Osteoblast (primary cell): ENCODE data around the gene CFAP77. TPM values are rescaled to one million over a fixed set of nuclear protein-coding genes. Genes with fewer than 3 reads are reported as not detected.

Experiments
- DNase-seq: peaks from one replicate; pipeline ENCODE4 v3.0.0; 2011; ENCODE audit warnings: low spot score, mixed read lengths; ENCODE audit not compliant: insufficient read length; ENCODE audit errors: missing footprints
- H2AFZ ChIP-seq: 2 replicates; pipeline ENCODE4 v1.6.0; 2011; ENCODE audit warnings: mild to moderate bottlenecking, low read length
- H3K27ac ChIP-seq: 2 replicates; pipeline ENCODE4 v1.5.1; 2011; ENCODE audit warnings: mild to moderate bottlenecking, low read depth, low read length, moderate library complexity
- H3K27me3 ChIP-seq: 2 replicates; pipeline ENCODE4 v1.6.0; 2012; ENCODE audit warnings: mild to moderate bottlenecking, control low read depth, inconsistent platforms, low read length, moderate library complexity; ENCODE audit not compliant: insufficient read depth
- H3K36me3 ChIP-seq: 2 replicates; pipeline ENCODE4 v1.5.1; 2011; ENCODE audit warnings: mild to moderate bottlenecking, low read length, control low read depth, moderate library complexity; ENCODE audit not compliant: insufficient read depth
- H3K4me1 ChIP-seq: 2 replicates; pipeline ENCODE4 v1.5.1; 2011; ENCODE audit warnings: mild to moderate bottlenecking, low read length, control low read depth, moderate library complexity; ENCODE audit not compliant: insufficient read depth
- H3K4me2 ChIP-seq: 2 replicates; pipeline ENCODE4 v1.6.0; 2011; ENCODE audit warnings: mild to moderate bottlenecking, low read length; ENCODE audit not compliant: insufficient read depth
- H3K4me3 ChIP-seq: fragments of 200-600 bp; sonication (generic); 3 replicates; pipeline ENCODE4 v1.5.1; 2012; ENCODE audit warnings: mild to moderate bottlenecking, low read length, inconsistent platforms; ENCODE audit not compliant: insufficient read depth
- H3K79me2 ChIP-seq: 2 replicates; pipeline ENCODE4 v1.6.0; 2012; ENCODE audit warnings: mild to moderate bottlenecking, low read length, control low read depth, inconsistent platforms; ENCODE audit not compliant: insufficient read depth
- H3K9me3 ChIP-seq: 2 replicates; pipeline ENCODE4 v1.5.1; 2011; ENCODE audit warnings: low read depth, low read length, control low read depth
- H4K20me1 ChIP-seq: 2 replicates; pipeline ENCODE4 v1.6.0; 2012; ENCODE audit warnings: mild to moderate bottlenecking, low read length, control low read depth; ENCODE audit not compliant: insufficient read depth
- CTCF ChIP-seq: IDR thresholded peaks from 2 replicates; pipeline ENCODE4 v1.5.1; 2011; ENCODE audit warnings: mild to moderate bottlenecking, low read depth, low read length, moderate library complexity; ENCODE audit errors: extremely low read depth
- total RNA-seq: library from RNA; depleted of rRNA; stranded (reverse); fragments of >200 nt; gene quantifications from 2 replicates; pipeline ENCODE4 v1.2.3, GENCODE V29; 2012

The CFAP77 gene
- total RNA-seq, 1 donor = 0.36 TPM

GRCh38 chr9:132513416-132513815 lies 103.4 kb downstream of the CFAP77 start:
- no peak for TF ChIP-seq CTCF

GRCh38 chr9:132514011-132514744 lies 104.2 kb downstream of the CFAP77 start:
- Histone ChIP-seq H2AFZ (no peak overlapping the region), H3K4me1 (no peaks in the 10 kb centered on the region), H3K4me2 (no peak overlapping the region)

More at GRCh38 chr9:132513416-132513815, 103.4 kb downstream of the CFAP77 start:
- H3K27me3 ChIP-seq = peaks cover 33% of the 10 kb centered on the region
- no peaks in the 10 kb centered on the region for H4K20me1 ChIP-seq
- peak; percentile 39 for DNase-seq
- no peaks in the 10 kb centered on the region for H3K9me3 ChIP-seq
- no peak overlapping the region for H2AFZ ChIP-seq
- H3K36me3 ChIP-seq = no peaks in the 10 kb centered on the region
- H3K4me1 ChIP-seq = no peaks in the 10 kb centered on the region
- H3K79me2 ChIP-seq = no peaks in the 10 kb centered on the region
- no peak overlapping the region for H3K4me3 ChIP-seq
- H3K4me2 ChIP-seq = no peak overlapping the region
- H3K27ac ChIP-seq = no peak overlapping the region

GRCh38 chr9:132514821-132515220 lies 104.8 kb downstream of the CFAP77 start:
- no peak for TF ChIP-seq CTCF
- H2AFZ ChIP-seq = no peak overlapping the region
- H3K9me3 ChIP-seq = no peaks in the 10 kb centered on the region
- no peak overlapping the region for H3K27ac ChIP-seq
- no peaks in the 10 kb centered on the region for H3K4me1 ChIP-seq
- no peak overlapping the region for H3K4me2 ChIP-seq
- peaks cover 33% of the 10 kb centered on the region for H3K27me3 ChIP-seq
- no peaks in the 10 kb centered on the region for H3K79me2 ChIP-seq
- no peak overlapping the region for H3K4me3 ChIP-seq
- no peaks in the 10 kb centered on the region for H3K36me3 ChIP-seq
- DNase-seq = no peak
- no peaks in the 10 kb centered on the region for H4K20me1 ChIP-seq

More at GRCh38 chr9:132514011-132514744, 104.2 kb downstream of the CFAP77 start:
- no peaks in the 10 kb centered on the region for H3K79me2 ChIP-seq
- no peaks in the 10 kb centered on the region for H3K36me3 ChIP-seq
- peaks cover 33% of the 10 kb centered on the region for H3K27me3 ChIP-seq
- H3K9me3 ChIP-seq = no peaks in the 10 kb centered on the region
- no peak for TF ChIP-seq CTCF
- H4K20me1 ChIP-seq = no peaks in the 10 kb centered on the region
- peak; percentile 62 for DNase-seq
- no peak overlapping the region for H3K27ac ChIP-seq
- H3K4me3 ChIP-seq = no peak overlapping the region

GRCh38 chr9:132516301-132516700 lies 106.3 kb downstream of the CFAP77 start:
- Histone ChIP-seq H3K4me2 (no peak overlapping the region), H3K36me3 (no peaks in the 10 kb centered on the region), H3K4me1 (no peaks in the 10 kb centered on the region), H3K27ac (no peak overlapping the region), H3K27me3 (peaks cover 33% of the 10 kb centered on the region), H4K20me1 (no peaks in the 10 kb centered on the region), H3K79me2 (no peaks in the 10 kb centered on the region), H3K4me3 (no peak overlapping the region), H2AFZ (no peak overlapping the region), H3K9me3 (no peaks in the 10 kb centered on the region)
- no peak for DNase-seq
- no peak for TF ChIP-seq CTCF
